ENCODE results near the gene SMARCA4. TPM values are rescaled to one million over a fixed set of nuclear protein-coding genes. Genes with fewer than 3 reads are reported as not detected.

The SMARCA4 gene
- total RNA-seq, 4 donors from 2014 or later, result 81.9 to 460 (median 118) TPM

- 95% methylated on average over 9 of the region's 9 CpGs; no CpG with 5 or more reads in 1 of the 2 donors for WGBS, 2 donors (ENCODE audit: low coverage in 1 of 2)
- Histone ChIP-seq H3K27me3 (no peaks in the 10 kb centered on the region), H3K36me3 (peaks cover 0 to 33% (median 16%) of the 10 kb centered on the region in 4 donors), H3K4me1 (no peaks in the 10 kb centered on the region), H3K4me3 (no peak overlapping the region), H3K9me3 (no peaks in the 10 kb centered on the region), H3K27ac (no peak overlapping the region)
- intact Hi-C loops (cut with DNase I; ENCODE audit: low total_unique reads) (loop anchor here (5.0 kb wide), 1 partner anchor 1092 kb away; no protein-coding TSS in a partner anchor), in situ Hi-C loops (cut with MboI; ENCODE audit: low pct_ligation_motif_present in 1 of 4, low pct_unique_long_range_greater_than_20kb in 1 of 4, low sequenced_read_pairs in 3 of 4) (no loop called here)
- TF ChIP-seq POLR2AphosphoS5 (IDR thresholded peaks at IDR 0.05), result no peak
- no peak for TF ChIP-seq EP300 (IDR thresholded peaks at IDR 0.05; ENCODE audit: low read depth)
- TF ChIP-seq POLR2A (IDR thresholded peaks at IDR 0.05), result no peak
- DNase-seq, result no peak
Observed at GRCh38 chr19:11010041-11010440, 49.2 kb downstream of the SMARCA4 start.

GRCh38 chr19:11012507-11012906 is 51.7 kb downstream of the SMARCA4 start:
- intact Hi-C loops (cut with DNase I; ENCODE audit: low total_unique reads) (loop anchor here (5.0 kb wide), 1 partner anchor 1090 kb away; no protein-coding TSS in a partner anchor), in situ Hi-C loops (cut with MboI; ENCODE audit: low pct_ligation_motif_present in 1 of 4, low pct_unique_long_range_greater_than_20kb in 1 of 4, low sequenced_read_pairs in 3 of 4) (no loop called here)
- H3K36me3 ChIP-seq, result peaks cover 0 to 43% (median 14%) of the 10 kb centered on the region in 4 donors
- no peak overlapping the region for H3K4me3 ChIP-seq
- H3K9me3 ChIP-seq, result no peaks in the 10 kb centered on the region
- DNase-seq, result no peak
- H3K27me3 ChIP-seq, result no peaks in the 10 kb centered on the region
- H3K4me1 ChIP-seq, result no peaks in the 10 kb centered on the region
- WGBS, 2 donors (ENCODE audit: low coverage in 1 of 2), result 87 to 93% methylated on average over 7 to 12 of the region's 12 CpGs
- no peak for TF ChIP-seq POLR2AphosphoS5 (IDR thresholded peaks at IDR 0.05)
- no peak for TF ChIP-seq POLR2A (IDR thresholded peaks at IDR 0.05)
- TF ChIP-seq EP300 (IDR thresholded peaks at IDR 0.05; ENCODE audit: low read depth), result no peak
- TF ChIP-seq CTCF (IDR thresholded peaks at IDR 0.05), result no peak
- no peak overlapping the region for H3K27ac ChIP-seq

GRCh38 chr19:11013771-11014170 is 52.9 kb downstream of the SMARCA4 start:
- no peak for DNase-seq
- H3K27me3 ChIP-seq, result no peaks in the 10 kb centered on the region
- H3K4me1 ChIP-seq, result peaks cover 0 to 12% (median 8%) of the 10 kb centered on the region in 4 donors
- no peak overlapping the region for H3K27ac ChIP-seq
- intact Hi-C loops (cut with DNase I; ENCODE audit: low total_unique reads) (loop anchor here (5.0 kb wide), 1 partner anchor 1089 kb away; no protein-coding TSS in a partner anchor), in situ Hi-C loops (cut with MboI; ENCODE audit: low pct_ligation_motif_present in 1 of 4, low pct_unique_long_range_greater_than_20kb in 1 of 4, low sequenced_read_pairs in 3 of 4) (no loop called here)
- no peak overlapping the region for H3K4me3 ChIP-seq
- H3K36me3 ChIP-seq, result peaks cover 0 to 43% (median 10%) of the 10 kb centered on the region in 4 donors
- WGBS, 2 donors (ENCODE audit: low coverage in 1 of 2), result 98% methylated on average over 7 of the region's 7 CpGs; no CpG with 5 or more reads in 1 of the 2 donors
- TF ChIP-seq POLR2A (IDR thresholded peaks at IDR 0.05), result no peak
- TF ChIP-seq CTCF (IDR thresholded peaks at IDR 0.05), result no peak
- no peak for TF ChIP-seq EP300 (IDR thresholded peaks at IDR 0.05; ENCODE audit: low read depth)
- TF ChIP-seq POLR2AphosphoS5 (IDR thresholded peaks at IDR 0.05), result no peak
- H3K9me3 ChIP-seq, result no peaks in the 10 kb centered on the region

GRCh38 chr19:11014403-11014911 is 53.6 kb downstream of the SMARCA4 start:
- TF ChIP-seq POLR2A (IDR thresholded peaks at IDR 0.05) (no peak), POLR2AphosphoS5 (IDR thresholded peaks at IDR 0.05) (no peak), EP300 (IDR thresholded peaks at IDR 0.05; ENCODE audit: low read depth) (no peak), CTCF (IDR thresholded peaks at IDR 0.05) (no peak)
- Histone ChIP-seq H3K36me3 (peaks cover 0 to 46% (median 10%) of the 10 kb centered on the region in 4 donors), H3K4me3 (no peak overlapping the region), H3K27me3 (no peaks in the 10 kb centered on the region), H3K9me3 (no peaks in the 10 kb centered on the region), H3K4me1 (peaks cover 0 to 12% (median 8%) of the 10 kb centered on the region in 4 donors), H3K27ac (no peak overlapping the region)
- WGBS, 2 donors (ENCODE audit: low coverage in 1 of 2), result 89 to 94% methylated on average over 3 to 12 of the region's 12 CpGs
- in situ Hi-C loops (cut with MboI; ENCODE audit: low pct_ligation_motif_present in 1 of 4, low pct_unique_long_range_greater_than_20kb in 1 of 4, low sequenced_read_pairs in 3 of 4), result no loop called here
- DNase-seq, result no peak
- intact Hi-C loops (cut with DNase I; ENCODE audit: low total_unique reads), result loop anchor here (5.0 kb wide), 1 partner anchor 1088 kb away; no protein-coding TSS in a partner anchor
